Mesenchymal stem cell (in vitro differentiated cells and primary cell): Measurements from ENCODE around the gene MINDY1.

Experiments
- DNase-seq: peaks from one replicate; pipeline ENCODE4 v3.0.0-alpha.2; 2013
- H2AFZ ChIP-seq: one replicate; pipeline ENCODE4 v1.6.1; 2013; ENCODE audit warnings: low read depth, mild to moderate bottlenecking, control low read depth, inconsistent platforms, low read length, moderate library complexity
- H2AK5ac ChIP-seq: 2 replicates; pipeline ENCODE4 v1.6.1; 2013; ENCODE audit warnings: low read length, moderate library complexity, mild to moderate bottlenecking, inconsistent platforms; ENCODE audit not compliant: severe bottlenecking
- H2BK120ac ChIP-seq: one replicate; pipeline ENCODE4 v1.6.1; 2013; ENCODE audit warnings: low read depth, mild to moderate bottlenecking, inconsistent platforms, low read length, moderate library complexity
- H2BK12ac ChIP-seq, 2 experiments: one replicate each; pipeline ENCODE4 v1.6.1; 2013; ENCODE audit warnings: inconsistent platforms in 2 of 2, low read length in 2 of 2, mild to moderate bottlenecking in 2 of 2, moderate library complexity in 2 of 2, control low read depth in 1 of 2
- H2BK15ac ChIP-seq: one replicate; pipeline ENCODE4 v1.6.1; 2013; ENCODE audit warnings: mild to moderate bottlenecking, low read depth, inconsistent platforms; ENCODE audit not compliant: poor library complexity, severe bottlenecking
- H2BK5ac ChIP-seq: 2 replicates; pipeline ENCODE4 v1.6.1; 2013; ENCODE audit warnings: low read depth, mild to moderate bottlenecking, low read length, control low read depth, inconsistent platforms; ENCODE audit not compliant: poor library complexity, severe bottlenecking
- H3K14ac ChIP-seq, 2 experiments: one replicate each; pipeline ENCODE4 v1.6.1; 2013; ENCODE audit warnings: inconsistent platforms in 2 of 2, low read length in 2 of 2, control low read depth in 1 of 2, mild to moderate bottlenecking in 1 of 2, moderate library complexity in 1 of 2
- H3K18ac ChIP-seq, 2 experiments: one replicate each; pipeline ENCODE4 v1.6.1; 2013; ENCODE audit warnings: inconsistent platforms in 2 of 2, low read length in 2 of 2, control low read depth in 1 of 2, low read depth in 1 of 2, mild to moderate bottlenecking in 1 of 2
- H3K23ac ChIP-seq, 2 experiments: one replicate each; pipeline ENCODE4 v1.6.1; 2013; ENCODE audit warnings: inconsistent platforms in 2 of 2, low read length in 2 of 2, mild to moderate bottlenecking in 2 of 2, moderate library complexity in 2 of 2, control low read depth in 1 of 2
- H3K27ac ChIP-seq: 2 replicates; pipeline ENCODE4 v1.5.1; 2013; ENCODE audit warnings: mild to moderate bottlenecking, moderate library complexity, low read length, control low read depth, inconsistent platforms; ENCODE audit not compliant: poor library complexity, severe bottlenecking
- H3K27me3 ChIP-seq, 2 experiments: 2 replicates each; pipeline versions ENCODE4 v1.6.1 to v1.7.0; 2013; ENCODE audit warnings: low read length in 2 of 2, mild to moderate bottlenecking in 2 of 2, moderate library complexity in 2 of 2, control low read depth in 1 of 2, inconsistent platforms in 1 of 2; ENCODE audit not compliant: control insufficient read depth in 1 of 2, insufficient read depth in 1 of 2
- H3K36me3 ChIP-seq, 2 experiments: 2 replicates each; pipeline versions ENCODE4 v1.6.1 to v1.7.0; 2013; ENCODE audit warnings: low read length in 2 of 2, control low read depth in 1 of 2, inconsistent platforms in 1 of 2, low read depth in 1 of 2, mild to moderate bottlenecking in 1 of 2; ENCODE audit not compliant: insufficient read depth in 2 of 2, control insufficient read depth in 1 of 2
- H3K4ac ChIP-seq, 2 experiments: one replicate each; pipeline ENCODE4 v1.6.1; 2013; ENCODE audit warnings: inconsistent platforms in 2 of 2, low read length in 2 of 2, mild to moderate bottlenecking in 2 of 2, moderate library complexity in 2 of 2, control low read depth in 1 of 2, low read depth in 1 of 2
- H3K4me1 ChIP-seq: 2 replicates; pipeline ENCODE4 v1.6.1; 2013; ENCODE audit warnings: low read depth, low read length, control low read depth; ENCODE audit not compliant: control insufficient read depth, insufficient read depth
- H3K4me2 ChIP-seq: 2 replicates; pipeline ENCODE4 v1.6.1; 2013; ENCODE audit warnings: low read length, mild to moderate bottlenecking, inconsistent platforms; ENCODE audit not compliant: poor library complexity, severe bottlenecking
- H3K4me3 ChIP-seq, 2 experiments: 2 replicates each; pipeline versions ENCODE4 v1.5.1 to v1.7.0; 2013; ENCODE audit warnings: low read length in 2 of 2, mild to moderate bottlenecking in 2 of 2, control low read depth in 1 of 2, low read depth in 1 of 2; ENCODE audit not compliant: insufficient read depth in 1 of 2
- H3K79me1 ChIP-seq: replicated peaks from 2 replicates; pipeline ENCODE4 v1.6.1; 2013; ENCODE audit warnings: mild to moderate bottlenecking, control low read depth, low read length, inconsistent platforms; ENCODE audit not compliant: poor library complexity, severe bottlenecking
- H3K9ac ChIP-seq: 2 replicates; pipeline ENCODE4 v1.7.0; 2013; ENCODE audit warnings: mild to moderate bottlenecking, low read length, moderate library complexity
- H3K9me3 ChIP-seq: 2 replicates; pipeline ENCODE4 v1.7.0; 2013; ENCODE audit warnings: mild to moderate bottlenecking, low read length; ENCODE audit not compliant: control insufficient read depth
- H4K8ac ChIP-seq: one replicate; pipeline ENCODE4 v1.6.1; 2013; ENCODE audit warnings: inconsistent platforms, mild to moderate bottlenecking, low read length, moderate library complexity
- H4K91ac ChIP-seq: one replicate; pipeline ENCODE4 v1.6.1; 2013; ENCODE audit warnings: mild to moderate bottlenecking, low read length, inconsistent platforms
- WGBS: methylation state at CpG from one replicate; pipeline ENCODE4 v1.1.7; 2013; ENCODE audit warnings: mixed read lengths; 5-methylcytosine and 5-hydroxymethylcytosine counted together

MINDY1 gene

GRCh38 chr1:150970808-150971582 lies 35.7 kb downstream of the MINDY1 start:
- peak; percentile 87 for DNase-seq
- Histone ChIP-seq H3K4me3 (peak overlapping the region in 1 of 2 experiments; percentile 97), H2AK5ac (peak overlapping the region; percentile 34), H2BK5ac (no peak overlapping the region), H2AFZ (no peak overlapping the region), H3K79me1 (peaks cover 25% of the 10 kb centered on the region), H2BK15ac (peak overlapping the region; percentile 13), H3K27me3 (no peaks in the 10 kb centered on the region), H4K91ac (no peak overlapping the region), H3K4me1 (peaks cover 35% of the 10 kb centered on the region), H3K4ac (no peak overlapping the region), H3K23ac (no peak overlapping the region), H3K9ac (peak overlapping the region; percentile 96), H3K18ac (peak overlapping the region; percentile 61 to 71), H3K27ac (peak overlapping the region; percentile 88), H3K14ac (peak overlapping the region in 1 of 2 experiments; percentile 53), H4K8ac (no peak overlapping the region), H2BK12ac (peak overlapping the region in 1 of 2 experiments; percentile 67), H3K4me2 (peak overlapping the region; percentile 85), H2BK120ac (no peak overlapping the region), H3K9me3 (no peaks in the 10 kb centered on the region), H3K36me3 (peaks cover 30 to 31% of the 10 kb centered on the region in 2 experiments)
- 39% methylated on average over 9 of the region's 11 CpGs for WGBS

GRCh38 chr1:150969626-150970025 lies 37.1 kb downstream of the MINDY1 start:
- no peak overlapping the region for H2AFZ ChIP-seq

GRCh38 chr1:150968491-150968890 lies 38.2 kb downstream of the MINDY1 start:
- DNase-seq = no peak
- Histone ChIP-seq H3K27ac (no peak overlapping the region), H2AK5ac (no peak overlapping the region), H3K18ac (no peak overlapping the region), H2BK15ac (no peak overlapping the region), H2BK12ac (no peak overlapping the region), H3K4me1 (peaks cover 31% of the 10 kb centered on the region), H4K8ac (no peak overlapping the region), H4K91ac (no peak overlapping the region), H3K9ac (no peak overlapping the region), H2BK120ac (no peak overlapping the region), H3K14ac (no peak overlapping the region), H3K36me3 (peaks cover 50 to 56% of the 10 kb centered on the region in 2 experiments), H3K4me3 (no peak overlapping the region), H3K79me1 (peaks cover 36% of the 10 kb centered on the region), H2AFZ (no peak overlapping the region), H3K23ac (no peak overlapping the region), H3K27me3 (no peaks in the 10 kb centered on the region), H3K9me3 (no peaks in the 10 kb centered on the region), H3K4ac (no peak overlapping the region), H3K4me2 (no peak overlapping the region), H2BK5ac (no peak overlapping the region)
- 100% methylated on average over 3 of the region's 4 CpGs for WGBS

More at GRCh38 chr1:150969626-150970025, 37.1 kb downstream of the MINDY1 start:
- Histone ChIP-seq H2AK5ac (no peak overlapping the region), H3K23ac (no peak overlapping the region), H3K4me3 (no peak overlapping the region), H3K4me1 (peaks cover 32% of the 10 kb centered on the region), H3K4me2 (no peak overlapping the region), H3K9ac (no peak overlapping the region), H2BK15ac (no peak overlapping the region), H4K91ac (no peak overlapping the region), H3K27me3 (no peaks in the 10 kb centered on the region), H3K9me3 (no peaks in the 10 kb centered on the region), H3K27ac (no peak overlapping the region), H2BK120ac (no peak overlapping the region), H3K36me3 (peaks cover 40 to 45% of the 10 kb centered on the region in 2 experiments), H3K79me1 (peaks cover 31% of the 10 kb centered on the region), H2BK12ac (no peak overlapping the region), H4K8ac (no peak overlapping the region), H2BK5ac (no peak overlapping the region), H3K4ac (no peak overlapping the region), H3K14ac (no peak overlapping the region), H3K18ac (no peak overlapping the region)
- DNase-seq = no peak
- 100% methylated on average over 3 of the region's 3 CpGs for WGBS

GRCh38 chr1:150967936-150968335 lies 38.8 kb downstream of the MINDY1 start:
- H3K4me2 ChIP-seq = no peak overlapping the region
- H2BK12ac ChIP-seq = no peak overlapping the region

More at GRCh38 chr1:150967936-150968335, 38.8 kb downstream of the MINDY1 start:
- Histone ChIP-seq H2BK15ac (no peak overlapping the region), H2BK120ac (no peak overlapping the region), H3K9ac (no peak overlapping the region), H3K18ac (no peak overlapping the region), H2AK5ac (no peak overlapping the region), H3K4me3 (no peak overlapping the region), H3K27me3 (no peaks in the 10 kb centered on the region), H2AFZ (no peak overlapping the region), H2BK5ac (no peak overlapping the region), H3K23ac (no peak overlapping the region), H3K4me1 (peaks cover 26% of the 10 kb centered on the region), H4K8ac (no peak overlapping the region), H3K27ac (no peak overlapping the region), H3K36me3 (peaks cover 52 to 62% of the 10 kb centered on the region in 2 experiments), H4K91ac (no peak overlapping the region), H3K4ac (no peak overlapping the region), H3K79me1 (peaks cover 36% of the 10 kb centered on the region), H3K9me3 (no peaks in the 10 kb centered on the region), H3K14ac (no peak overlapping the region)
- DNase-seq = no peak
- 97% methylated on average over 13 of the region's 13 CpGs for WGBS
